Inflammatory macrophage treated with lipopolysaccharide for 1 hour (primary cell): ENCODE measurements around the gene LMAN2L.

Source experiments
- DNase-seq, 2 donors: peaks; one replicate each; pipeline ENCODE4 v3.0.0-alpha.2; 2020 to 2022

LMAN2L gene

DNA sequence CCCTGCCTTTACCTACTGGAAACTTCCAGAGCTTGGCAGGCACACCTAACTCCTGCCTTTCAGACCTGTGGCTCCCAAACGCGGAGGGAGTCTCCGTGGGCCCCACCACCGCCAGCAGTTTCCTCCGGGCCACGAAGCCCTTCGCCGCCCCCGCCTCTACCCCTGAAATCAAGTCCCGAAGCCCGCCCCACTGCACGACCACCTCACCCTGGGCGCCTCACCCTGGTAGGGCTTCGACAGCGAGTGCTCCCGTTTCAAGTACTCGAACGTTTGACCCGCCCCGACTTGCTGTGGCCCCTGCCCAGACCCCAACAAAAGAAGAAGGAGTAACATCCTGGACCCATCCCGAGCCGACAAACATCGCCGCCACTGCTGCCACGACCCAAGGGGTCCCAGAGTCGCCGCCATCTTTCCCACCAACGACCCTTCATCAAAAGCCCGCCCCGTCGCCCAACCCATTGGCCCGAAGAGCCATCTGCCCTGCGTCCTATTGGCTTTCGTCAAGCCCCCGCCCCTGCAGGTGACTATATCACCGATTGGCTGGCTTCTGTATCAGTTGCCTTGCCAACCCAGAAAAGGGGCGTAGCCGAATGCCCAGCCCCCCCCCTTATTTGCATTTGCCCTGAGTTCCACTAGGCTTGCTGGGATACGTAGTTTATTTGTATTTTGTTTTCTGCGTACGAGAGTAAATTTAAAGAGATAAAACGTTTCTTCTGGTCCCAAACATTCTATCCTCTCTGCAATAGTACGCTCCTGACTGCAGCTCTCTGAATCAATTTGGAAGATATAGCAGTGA lies at the start of gene LMAN2L:
Gene LMAN2L (minus strand): TSS at position 432 of the 796 bp plus-strand sequence. CDS start 24 bp downstream, at position 408.
- peak; percentile 97 to 99 for DNase-seq

DNA sequence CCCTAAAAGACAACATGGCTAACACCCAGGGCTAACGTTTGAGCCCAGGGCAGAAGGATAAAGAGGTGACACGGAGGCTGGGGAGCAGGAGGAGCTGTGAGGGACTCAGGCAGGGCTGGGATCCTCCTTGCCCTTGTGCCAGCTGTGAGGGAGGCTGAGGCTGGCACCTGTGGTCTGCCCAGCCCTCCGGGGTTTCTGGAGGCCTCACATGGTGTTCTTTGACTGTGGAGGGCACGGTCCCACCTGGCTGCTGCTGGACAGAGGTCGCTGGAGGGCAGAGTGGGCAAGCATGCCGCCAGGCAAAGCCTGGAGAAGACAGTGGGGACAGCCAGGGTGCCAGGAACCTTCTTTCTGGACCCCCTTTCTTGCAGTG lies 49.4 kb upstream of the LMAN2L start:
- DNase-seq: no peak

GRCh38 chr2:96788442-96789244 lies 48.8 kb upstream of the LMAN2L start:
- no peak for DNase-seq

DNA sequence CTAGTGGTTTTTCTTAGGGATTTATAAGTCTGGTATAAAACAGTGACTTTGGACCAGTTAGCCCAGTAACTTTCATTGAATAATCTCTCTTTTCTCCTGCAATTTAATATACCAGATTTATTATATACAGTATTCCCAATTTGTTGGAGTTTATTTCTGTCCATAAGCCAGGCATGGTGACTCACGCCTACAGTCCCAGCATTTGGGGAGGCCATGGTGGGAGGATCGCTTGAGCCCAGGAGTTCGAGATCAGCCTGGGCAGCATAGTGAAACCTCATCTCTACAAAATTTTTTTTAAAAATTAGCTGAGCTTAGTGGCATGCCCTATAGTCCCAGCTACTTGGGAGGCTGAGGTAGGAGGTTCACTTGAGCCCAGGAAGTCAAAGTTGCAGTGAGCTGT lies 47.5 kb upstream of the LMAN2L start:
- DNase-seq: no peak

DNA sequence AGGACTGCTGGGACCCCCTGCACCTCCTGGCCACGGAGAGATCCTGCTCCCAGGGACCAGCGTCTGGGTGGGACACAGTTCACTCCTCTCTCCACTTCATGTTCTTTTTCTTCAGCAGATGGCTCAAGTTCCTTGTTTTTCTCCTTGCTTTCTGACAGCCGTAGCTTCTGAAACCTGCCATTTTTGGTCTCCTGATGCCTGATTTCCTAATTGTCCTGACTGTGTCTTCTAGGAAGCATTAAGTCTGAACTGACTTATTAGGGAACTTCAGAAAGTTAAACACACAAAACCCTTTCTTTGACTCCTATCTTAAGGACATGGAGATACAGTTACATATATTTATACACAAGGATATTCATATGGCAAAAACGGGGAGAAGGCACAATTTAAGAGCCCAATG lies 43.5 kb upstream of the LMAN2L start:
- peak; percentile 50 to 59 for DNase-seq

GRCh38 chr2:96775160-96775559 lies 35.3 kb upstream of the LMAN2L start:
- DNase-seq: no peak

DNA sequence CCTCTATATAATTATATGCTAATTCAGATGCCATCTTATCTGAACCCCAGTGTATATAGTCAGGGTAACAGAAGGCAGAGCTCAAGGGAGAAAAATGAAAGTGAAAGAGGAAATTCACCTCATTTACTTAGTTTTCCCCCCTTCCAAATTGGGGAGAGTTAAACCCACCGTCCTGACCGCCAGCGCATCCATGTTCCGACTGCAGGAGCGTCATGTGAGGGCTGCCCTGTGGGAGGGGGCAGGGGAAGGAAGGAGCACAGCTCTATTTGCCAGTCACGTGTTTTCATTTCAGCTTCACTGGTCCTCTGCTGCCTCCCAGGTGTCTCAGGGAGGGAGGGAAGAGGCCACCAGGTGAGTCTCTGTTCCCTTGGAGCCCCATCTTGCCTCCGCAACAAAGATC lies 34.1 kb upstream of the LMAN2L start:
- no peak for DNase-seq

DNA sequence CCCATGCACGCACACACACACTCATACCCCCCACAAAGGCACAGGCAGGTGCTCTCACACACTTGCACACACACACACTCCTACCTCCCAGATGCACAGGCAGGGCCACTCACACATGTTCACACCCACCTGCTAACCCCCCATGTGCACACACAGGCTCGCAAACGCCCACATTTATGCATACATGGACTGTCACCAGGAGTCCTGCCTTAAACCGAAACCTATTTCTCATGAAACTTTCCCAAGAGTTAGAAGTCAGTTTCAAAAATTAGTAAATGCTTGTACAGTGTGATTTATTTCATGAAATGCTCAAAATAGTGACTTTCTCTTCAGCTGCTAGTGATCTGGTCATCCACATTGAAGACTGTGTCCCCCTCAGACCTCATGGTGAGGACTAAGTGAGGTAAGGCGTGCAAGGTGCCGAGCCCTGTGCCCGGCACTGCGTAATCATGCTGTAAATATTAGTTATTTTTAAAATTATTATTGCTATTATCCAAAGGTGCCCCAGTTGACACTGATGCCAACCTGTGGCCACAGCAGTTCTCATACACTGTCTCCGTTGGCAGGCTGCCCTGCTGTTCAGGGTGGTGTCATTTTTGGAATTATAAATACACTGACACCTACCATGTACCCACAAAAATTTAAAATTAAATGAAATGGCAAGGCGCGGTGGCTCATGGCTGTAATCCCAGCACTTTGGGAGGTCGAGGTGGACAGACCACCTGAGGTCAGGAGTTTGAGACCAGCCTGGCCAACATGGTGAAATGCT lies 33.2 kb upstream of the LMAN2L start:
- no peak for DNase-seq

DNA sequence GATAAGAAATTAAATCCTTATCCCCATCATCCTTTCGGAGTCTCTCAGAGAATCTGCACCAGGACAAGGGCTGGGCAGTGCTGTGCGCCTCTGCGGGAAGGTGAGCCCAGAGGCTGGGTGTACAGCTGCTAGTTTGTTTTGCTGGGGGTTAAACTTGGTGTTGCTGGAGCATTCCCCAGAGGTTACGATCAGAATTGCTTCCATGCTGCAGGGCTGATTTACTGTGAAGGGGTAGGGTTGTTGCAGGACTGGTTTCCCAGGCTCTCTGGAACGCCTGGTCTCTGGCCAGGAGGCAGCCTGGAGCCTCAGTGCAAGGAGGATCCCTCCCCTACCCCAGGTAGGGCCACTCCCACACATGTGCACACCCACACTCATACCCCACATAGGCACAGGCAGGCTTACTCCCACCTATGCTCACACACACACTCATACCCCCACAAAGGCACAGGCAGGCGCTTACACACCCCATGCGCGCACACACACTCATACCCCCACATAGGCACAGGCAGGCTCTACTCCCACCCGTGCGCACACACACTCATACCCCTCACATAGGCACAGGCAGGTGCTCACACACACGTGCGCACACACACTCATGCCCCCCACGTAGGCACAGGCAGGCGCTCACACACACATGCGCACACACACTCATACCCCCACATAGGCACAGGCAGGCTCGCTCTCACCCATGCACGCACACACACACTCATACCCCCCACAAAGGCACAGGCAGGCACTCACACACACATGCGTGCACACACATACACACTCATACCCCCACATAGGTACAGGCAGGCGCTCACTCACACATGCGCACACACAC lies 32.1 kb upstream of the LMAN2L start:
- DNase-seq: no peak

DNA sequence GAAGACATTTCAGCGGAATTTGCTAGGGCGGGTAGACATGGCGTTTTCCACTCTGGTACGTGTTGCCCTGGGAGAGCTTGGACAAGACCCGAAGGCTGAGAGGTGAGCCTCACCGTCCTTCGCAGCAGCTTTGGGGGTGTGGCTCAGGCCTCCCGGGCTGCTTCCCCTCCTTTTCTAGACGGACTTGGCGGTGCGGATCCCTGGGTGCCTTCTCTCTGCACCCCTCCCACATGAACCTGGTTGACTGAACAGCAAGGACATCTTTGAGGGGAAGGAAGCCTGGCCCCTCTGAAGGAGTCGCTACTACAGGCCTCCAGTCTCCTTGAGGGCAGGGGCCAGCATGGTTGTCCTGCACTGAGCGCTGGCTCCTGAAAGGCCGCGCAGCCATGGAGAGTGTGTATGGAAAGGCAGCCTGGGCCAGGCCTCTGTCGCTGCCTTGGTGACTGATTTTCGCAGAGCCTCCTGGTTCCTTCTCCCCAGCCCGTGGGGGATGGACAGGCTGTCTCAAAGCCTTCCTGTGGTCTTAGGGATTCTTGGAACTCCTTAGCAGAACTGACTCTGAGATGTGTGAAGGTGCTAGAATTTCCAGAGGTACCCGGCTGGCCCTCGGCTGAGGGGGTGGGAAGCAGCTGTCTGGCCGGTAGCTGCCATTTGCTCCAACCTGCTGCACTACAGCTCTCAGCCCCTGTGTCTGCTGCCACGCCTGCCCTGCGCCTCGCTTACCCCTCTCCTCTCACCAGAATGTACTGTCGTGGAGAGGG lies 30.8 kb upstream of the LMAN2L start:
- no peak for DNase-seq

DNA sequence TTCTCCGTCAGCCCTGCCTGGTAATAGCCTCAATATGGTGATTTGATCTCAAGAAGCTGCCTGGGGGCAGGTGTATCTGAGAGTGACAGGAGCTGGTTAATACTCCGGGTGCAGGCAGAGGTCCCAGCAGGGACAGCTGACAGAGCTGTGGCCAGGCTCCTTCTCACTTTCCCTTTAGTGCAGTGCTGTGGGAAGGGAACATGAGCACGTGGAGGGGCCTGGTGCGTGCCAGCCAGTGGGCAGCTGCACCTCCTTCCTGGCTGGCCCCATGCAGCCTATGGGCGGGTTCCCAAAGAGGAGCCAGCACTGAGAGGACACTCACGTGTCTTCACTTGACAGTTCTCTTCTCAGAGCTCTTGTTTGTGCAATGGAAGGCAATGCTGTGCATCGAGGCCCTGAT lies 29.9 kb upstream of the LMAN2L start:
- DNase-seq: peak in 1 of 2 donors; percentile 50

GRCh38 chr2:96768083-96768561 lies 28.3 kb upstream of the LMAN2L start:
- DNase-seq: no peak

- DNase-seq: no peak
Observed at GRCh38 chr2:96767135-96767871, 27.4 kb upstream of the LMAN2L start.

- DNase-seq: peak; percentile 58 to 59
Observed at GRCh38 chr2:96764253-96764637, 24.4 kb upstream of the LMAN2L start.

GRCh38 chr2:96763511-96764252 lies 23.8 kb upstream of the LMAN2L start:
- DNase-seq: no peak

- DNase-seq: no peak
Observed at GRCh38 chr2:96762529-96763311, 22.9 kb upstream of the LMAN2L start.

GRCh38 chr2:96760986-96761832 lies 21.3 kb upstream of the LMAN2L start:
- peak in 1 of 2 donors; percentile 10 for DNase-seq
